DOHH2 (cell line): ENCODE data around the gene ADAMTS1.

Source experiments
- CTCF ChIP-seq: fragments of 200-600 bp; sonication (generic); IDR thresholded peaks from one replicate; pipeline ENCODE4 v1.5.1; 2014; ENCODE audit warnings: antibody characterized with exemption, mild to moderate bottlenecking, low read depth, low read length; ENCODE audit not compliant: poor library complexity, severe bottlenecking
- EZH2phosphoT487 ChIP-seq: fragments of 200-600 bp; sonication (generic); IDR thresholded peaks from 2 replicates; pipeline ENCODE4 v1.6.1; 2017; ENCODE audit warnings: borderline replicate concordance, mild to moderate bottlenecking, antibody characterized with exemption, low read length, moderate library complexity, mixed read lengths

GRCh38 chr21:26842300-26842699 lies 2.9 kb downstream of the ADAMTS1 start:
- TF ChIP-seq CTCF, result no peak
- TF ChIP-seq EZH2phosphoT487, result no peak
